Measurements from ENCODE around the gene SIK3.
"Not testable (repeated sequence)": the region's sequence is repeated elsewhere in the genome, so short reads cannot be mapped to it uniquely, and the experiment has no call there.

Gene SIK3
- 15.6 to 126 (median 25.0) reads per million in 17 experiments for total RNA-seq

DNA sequence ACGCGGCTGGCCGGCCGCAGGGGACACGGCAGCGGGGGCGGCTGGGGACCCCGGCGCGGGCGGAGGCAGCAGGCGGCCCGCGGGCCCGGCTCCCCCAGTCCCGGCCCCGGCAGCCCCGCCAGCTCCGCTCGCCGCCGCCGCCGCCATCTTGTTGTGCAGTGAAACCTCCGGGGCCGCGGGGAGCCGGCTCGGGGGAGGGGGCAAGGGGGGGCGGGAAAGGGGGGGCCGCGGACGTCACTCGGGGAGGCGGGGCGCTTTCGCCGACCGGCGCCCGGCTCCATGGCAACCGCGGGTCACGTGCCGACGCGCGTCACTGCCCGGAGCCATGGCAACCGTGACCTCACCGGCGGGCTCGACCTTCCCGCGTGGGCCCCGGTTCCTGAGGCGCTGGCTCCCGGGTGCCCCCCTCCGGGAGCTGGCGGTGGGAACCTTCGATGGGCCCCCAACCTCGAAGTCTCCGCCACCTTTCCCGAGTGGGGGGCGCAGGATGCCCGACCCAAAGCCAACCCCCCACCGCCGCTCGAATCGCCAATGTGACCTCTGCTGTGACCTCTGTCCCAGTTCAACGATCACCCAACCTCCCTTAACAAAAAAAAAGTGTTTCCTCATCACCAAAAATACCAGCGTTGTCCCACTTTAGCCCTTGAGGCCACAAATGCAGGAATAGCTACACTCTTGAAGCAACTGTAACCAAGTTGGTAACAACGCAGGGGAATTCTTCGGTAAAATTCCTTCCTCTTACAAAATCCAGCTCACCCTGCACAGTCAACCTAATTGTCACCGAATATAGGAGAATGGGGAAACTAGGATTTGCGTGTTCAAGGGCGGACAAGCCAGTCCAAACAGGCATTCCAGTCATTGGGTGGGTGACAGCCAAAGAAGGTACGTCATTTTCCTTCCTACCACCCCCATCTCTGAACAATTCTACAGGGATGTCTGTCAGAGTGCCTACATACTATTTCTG lies at the start of gene SIK3:
Gene SIK3, minus strand, starts transcription at position 160 of the 964 bp plus-strand sequence. Its CDS starts 13 bp downstream, at position 147.
- peak; percentile 97 to 99 (median 98) for DNase-seq

DNA sequence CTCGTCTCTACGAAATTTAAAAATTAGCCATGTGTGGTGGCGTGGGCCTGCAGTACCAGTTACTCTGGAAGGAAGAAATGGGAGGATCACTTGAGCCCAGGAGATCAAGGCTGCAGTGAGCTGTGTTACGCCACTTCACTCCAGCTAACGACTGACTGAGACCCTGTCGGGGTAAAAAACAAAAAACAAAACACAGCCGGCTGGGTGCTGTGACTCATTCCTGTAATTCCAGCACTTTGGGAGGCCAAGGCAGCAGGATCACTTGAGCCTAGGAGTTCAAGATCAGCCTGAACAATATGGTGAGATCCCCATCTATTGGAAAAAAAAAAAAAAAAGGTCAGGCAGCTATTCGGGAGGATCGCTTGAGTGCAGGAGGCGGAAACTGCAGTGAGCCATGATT lies 48.3 kb upstream of the SIK3 start:
- DNase-seq, result no peak

DNA sequence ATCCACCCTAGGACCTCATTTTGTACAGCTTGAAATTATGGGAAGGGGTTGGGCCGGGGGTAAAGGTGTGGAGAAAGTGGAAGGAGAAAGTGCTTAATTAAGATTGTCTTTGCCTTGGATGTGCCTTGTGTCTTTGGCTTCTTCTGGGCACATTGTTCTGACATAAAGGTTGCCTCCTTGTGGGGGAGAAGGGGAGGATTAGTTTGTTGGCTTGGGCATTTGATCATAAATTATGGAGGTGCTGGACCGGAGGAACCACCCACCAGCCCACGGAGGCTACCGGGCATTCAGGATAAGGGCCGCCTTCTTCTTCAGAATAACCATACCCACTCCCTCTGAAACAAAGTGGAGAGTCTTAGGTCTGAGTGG lies 47.1 kb upstream of the SIK3 start:
- DNase-seq, result peak; percentile 5 to 46 (median 36)

DNA sequence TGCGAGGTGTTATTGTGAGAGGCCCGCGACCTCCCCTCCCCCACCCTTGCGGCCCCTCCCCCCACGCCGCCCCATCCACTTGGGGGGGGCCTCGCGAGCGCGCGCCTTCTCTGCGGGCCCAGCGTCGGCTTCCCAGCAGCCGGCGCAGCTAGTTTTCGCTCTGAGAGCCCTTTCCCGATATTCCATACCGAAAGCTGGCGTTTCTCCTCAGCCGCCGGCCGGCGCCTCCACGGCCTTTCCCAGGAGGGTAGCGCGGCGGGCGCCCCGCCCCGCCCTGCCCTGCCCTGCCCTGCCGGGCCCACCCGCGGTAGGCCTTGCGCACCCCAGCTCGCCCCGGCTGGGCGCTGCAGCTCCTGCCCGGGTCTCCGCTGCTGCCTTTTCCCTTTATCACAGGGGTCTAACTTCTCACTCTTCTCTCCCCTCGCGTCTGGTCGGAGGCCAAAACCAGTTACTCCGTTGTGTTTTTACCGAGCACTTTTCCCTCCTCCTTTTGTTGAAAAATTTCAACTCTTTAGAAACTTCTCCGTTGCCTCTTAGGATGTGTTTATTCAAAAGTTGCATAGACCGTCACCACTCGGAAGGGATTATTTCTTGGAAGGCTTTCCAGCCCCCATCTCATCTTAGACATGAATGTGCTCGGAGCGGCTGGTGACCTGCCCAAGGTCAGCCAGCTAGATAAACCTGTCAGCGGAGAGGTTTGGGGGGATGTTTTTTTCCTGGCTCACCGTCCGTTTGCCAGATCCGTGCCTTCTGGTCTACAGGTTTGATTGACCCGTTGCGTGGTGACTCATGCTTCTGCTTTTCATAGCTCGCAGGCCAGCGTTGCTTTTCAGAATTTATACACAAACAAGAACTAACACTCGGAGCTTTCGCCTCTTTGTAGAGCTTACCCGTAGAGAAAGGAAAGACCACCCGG lies 46.5 kb upstream of the SIK3 start:
- peak; percentile 78 to 89 (median 84) for DNase-seq

DNA sequence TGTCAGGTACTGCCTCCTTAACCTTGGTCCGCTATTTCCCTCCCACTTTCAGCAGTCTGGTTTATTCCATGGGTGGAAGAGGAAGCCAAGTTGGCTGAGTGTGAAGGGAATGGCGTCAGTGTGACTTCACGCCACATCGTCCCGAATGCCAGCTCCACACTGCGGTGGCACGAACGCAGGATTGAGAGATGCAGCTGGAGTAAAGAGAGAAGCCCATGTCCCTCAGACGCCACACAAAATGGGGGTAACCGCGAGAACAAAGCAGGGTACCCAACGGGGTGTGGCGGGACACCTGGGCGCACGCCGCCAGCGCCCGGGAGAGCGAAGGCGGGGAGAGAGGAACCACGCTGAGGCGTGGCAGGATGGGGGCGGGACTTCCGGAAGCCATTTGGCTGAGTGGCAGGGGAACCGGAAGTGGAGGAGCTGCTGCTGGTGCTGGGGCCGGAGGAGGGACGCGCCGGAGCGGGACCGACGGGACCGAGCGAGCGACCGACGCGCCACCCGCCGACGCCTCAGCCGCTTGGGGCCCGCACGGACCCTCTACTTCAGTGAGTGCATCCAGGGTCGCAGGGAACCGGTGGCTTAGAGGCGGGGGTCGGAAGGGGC lies 45.7 kb upstream of the SIK3 start, which contains the start of gene PAFAH1B2:
Gene PAFAH1B2, plus strand, starts transcription at position 417 of the 606 bp plus-strand sequence. CDS start 8,161 bp downstream, outside the sequence.
- peak; percentile 96 to 98 (median 98) for DNase-seq

DNA sequence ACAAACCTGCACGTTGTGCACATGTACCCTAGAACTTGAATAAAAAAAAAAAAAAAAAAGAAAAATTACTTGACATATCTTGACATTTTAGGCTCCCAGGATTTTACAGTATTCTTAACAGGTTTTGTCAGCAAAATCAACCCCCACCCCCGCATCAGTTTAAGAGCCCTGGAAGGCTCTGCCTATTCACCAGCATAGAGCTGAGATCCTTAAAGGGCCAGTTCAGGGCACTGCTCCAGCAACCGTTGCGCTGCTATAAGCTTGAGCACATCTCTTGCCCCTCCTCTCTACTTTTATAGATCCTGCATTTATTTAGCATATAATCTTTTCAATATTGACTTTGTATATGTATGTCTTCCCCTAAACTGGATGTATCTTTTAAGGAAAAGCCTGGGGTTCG lies 45.2 kb upstream of the SIK3 start:
- DNase-seq, result peak; percentile 27 to 62 (median 58)

DNA sequence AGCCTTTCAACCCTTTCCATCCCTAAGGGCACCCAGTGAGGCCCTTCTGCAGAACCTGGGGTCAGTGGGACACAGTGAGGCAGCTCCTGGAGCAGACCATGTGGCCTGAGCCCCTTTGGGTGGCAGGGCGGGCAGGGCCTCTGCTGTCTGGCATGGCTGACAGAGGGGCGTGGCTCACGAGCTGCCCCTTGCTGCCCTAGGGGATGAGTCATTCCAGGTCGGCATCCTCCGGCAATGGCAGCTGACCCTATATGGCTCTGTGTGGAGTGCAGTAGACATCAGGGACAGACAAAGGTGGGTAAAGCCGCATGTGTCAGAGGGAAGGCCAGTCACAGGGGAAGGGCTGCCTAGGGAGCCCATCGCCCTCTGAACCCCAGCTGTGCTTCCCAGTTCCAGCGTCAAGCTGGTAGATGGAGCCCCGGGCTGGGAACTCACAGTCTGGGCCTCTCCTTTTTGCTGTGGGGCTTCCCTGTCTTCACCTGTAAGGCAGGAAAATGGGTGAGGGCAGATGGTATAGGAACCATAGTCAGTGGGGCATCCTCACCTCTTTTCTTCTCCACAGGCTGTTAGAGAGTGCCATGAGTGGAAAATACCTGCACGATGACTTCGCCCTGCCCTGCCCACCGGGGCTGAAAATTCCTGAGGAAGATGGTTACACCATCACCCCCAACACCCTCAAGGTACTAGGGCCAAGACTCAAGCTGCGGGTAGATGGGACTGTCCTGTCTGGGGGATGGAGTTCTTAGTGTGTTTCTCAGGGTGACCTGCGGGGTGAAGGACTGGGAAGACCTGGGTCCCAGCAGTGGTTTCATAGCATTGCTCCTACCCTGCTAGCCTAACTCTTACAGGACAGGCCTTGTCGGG lies 39.2 kb upstream of the SIK3 start:
- DNase-seq, result not testable (repeated sequence)

DNA sequence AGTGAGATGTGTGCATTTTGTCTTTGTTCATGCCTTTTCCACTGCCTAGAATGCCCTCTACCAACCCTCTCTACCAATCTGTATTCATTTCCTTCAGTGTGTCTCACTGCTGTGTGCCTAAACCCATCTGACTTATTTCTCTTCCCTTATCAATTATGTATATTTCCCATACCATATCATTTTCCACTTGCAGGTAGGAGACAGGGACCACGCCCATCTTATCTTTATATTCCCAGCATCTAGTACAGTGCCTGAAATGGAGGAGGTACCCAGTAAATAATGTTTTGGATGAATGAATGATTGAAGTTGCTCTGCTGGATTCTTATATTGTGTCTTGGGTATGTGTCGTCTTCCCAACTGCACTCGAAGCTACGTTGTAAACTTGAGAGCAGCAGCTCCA lies 36.8 kb upstream of the SIK3 start:
- not testable (repeated sequence) for DNase-seq

DNA sequence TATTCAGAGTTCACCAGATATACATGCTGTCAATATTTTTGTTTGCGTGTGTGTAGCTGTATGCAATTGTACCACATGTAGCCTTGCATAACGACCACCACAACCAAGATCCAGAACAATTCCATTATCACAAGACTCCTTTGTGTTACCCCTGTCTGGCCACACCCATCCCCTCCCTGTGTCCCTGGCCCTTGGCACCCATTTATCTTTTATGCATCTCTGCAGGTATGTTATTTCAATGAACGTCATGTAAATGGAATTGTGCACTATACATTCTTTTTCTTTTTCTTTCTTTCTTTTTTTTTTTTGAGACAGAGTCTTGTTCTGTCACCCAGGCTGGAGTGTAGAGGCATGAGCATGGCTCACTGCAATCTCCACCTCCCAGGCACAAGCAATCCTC lies 36.2 kb upstream of the SIK3 start:
- DNase-seq, result no peak

DNA sequence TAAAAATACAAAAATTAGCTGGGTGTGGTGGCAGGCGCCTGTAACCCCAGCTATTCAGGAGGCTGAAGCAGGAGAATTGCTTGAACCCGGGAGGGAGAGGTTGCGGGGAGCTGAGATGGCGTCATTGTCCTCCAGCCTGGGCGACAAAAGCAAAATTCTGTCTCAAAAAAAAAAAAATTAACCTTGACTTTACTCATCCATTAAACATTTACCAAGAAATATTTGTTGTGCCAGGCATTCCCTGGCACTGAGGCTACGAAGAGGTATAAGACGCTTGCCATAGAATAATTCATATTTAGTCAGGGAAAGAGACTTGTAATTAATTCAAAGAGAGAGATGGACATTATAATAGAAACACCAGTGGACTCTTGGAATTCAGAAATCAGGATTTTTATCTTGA lies 32.7 kb upstream of the SIK3 start:
- no peak for DNase-seq

DNA sequence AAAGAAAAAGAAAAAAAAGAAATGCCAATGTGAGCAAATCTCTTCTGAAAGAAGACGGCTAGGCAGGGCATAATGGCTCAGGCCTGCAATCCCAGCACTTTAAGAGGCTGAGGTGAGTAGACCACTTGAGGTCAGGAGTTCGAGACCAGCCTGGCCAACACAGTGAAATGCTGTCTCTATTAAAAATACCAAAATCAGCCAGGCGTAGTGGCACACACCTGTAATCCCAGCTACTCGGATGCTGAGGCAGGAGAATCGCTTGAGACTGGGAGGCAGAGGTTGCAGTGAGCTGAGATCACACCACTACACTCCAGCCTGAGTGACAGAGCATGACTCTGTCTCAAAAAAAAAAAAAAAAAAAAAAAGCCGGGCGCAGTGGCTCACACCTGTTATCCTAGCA lies 32.2 kb upstream of the SIK3 start:
- not testable (repeated sequence) for DNase-seq

DNA sequence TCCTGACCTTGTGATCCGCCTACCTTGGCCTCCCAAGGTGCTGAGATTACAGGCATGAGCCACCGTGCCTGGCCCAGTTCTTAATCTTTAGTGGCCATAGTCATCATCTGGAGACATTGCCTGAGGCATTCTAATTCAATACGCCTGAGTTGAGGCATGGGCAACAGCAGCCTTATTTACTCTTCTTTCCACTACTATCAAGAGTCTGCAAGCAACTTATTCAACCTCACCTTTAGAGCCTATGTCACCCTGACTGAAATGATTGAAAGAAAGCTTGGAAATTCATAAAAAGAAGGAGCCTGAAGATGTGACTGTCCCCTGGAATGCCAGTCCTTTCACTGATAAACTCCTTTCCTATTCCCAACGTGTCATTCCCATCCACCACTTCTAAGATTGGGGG lies 30.1 kb upstream of the SIK3 start:
- DNase-seq, result no peak

DNA sequence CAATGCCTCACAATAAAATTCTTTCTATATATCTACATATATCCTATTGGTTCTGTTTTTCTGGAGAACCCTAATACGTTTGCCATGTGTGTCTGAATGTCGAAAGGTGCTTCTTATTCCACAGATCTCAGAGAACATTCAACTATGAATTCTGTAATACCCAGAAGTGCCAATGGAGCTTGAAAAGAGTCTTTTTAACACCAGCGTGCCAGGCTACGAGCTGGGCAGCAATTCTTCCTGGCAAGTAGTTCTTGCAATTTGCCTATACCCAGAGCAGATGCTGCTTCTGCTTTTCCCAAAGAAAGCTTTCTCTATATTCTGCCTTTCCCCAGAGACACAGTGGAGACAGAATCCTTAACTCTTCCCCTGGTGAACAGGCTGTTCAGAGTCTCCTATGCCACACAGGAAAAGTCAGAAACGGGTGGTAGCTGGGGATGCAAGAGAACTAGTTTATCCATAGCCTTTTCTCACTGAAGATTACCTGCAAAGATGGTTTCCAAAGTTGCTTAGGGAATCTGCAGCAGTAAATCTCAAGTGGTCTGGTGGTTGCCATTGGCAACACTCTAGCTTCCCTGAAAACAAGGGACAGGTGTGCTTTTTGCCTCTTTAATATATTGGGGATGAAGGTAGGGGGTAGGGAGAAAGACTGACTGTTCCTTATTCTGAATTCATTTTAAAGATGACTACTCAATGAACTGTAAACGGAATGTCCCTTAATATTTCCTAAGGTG lies 29.1 kb upstream of the SIK3 start:
- no peak for DNase-seq

DNA sequence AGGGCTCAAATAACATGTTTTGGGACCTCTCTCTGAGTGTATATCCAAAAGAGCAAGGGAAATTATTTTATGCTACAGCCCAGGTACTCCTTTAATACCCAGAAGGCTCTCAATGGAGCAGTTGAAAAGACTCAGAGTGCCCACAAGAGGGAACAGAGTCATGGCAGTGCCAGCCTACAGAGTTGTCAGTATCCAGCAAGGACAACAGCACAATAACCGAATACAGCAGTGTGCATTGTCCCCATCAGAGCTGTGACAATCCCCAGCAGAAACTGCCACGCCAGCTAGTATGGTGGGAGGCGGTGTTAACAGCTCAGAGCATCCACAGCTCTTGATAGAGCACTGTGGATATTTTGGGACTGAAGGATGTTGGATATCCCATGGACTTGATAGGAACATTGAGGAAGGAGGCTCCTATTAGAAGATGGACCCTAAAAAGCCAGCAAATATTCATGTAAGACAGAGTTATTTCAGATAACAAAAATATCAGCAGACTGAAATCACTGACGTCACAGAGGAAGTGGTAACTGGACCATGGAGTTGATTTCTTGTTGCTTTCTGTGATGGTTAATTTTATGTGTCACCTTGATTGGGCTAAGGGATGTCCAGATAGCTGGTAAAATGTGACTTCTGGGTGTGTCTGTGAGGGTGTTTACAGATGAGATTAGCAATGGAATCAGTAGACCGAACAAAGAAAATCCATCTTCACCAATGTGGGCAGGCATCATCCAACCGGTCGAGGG lies 28.2 kb upstream of the SIK3 start:
- no peak for DNase-seq

DNA sequence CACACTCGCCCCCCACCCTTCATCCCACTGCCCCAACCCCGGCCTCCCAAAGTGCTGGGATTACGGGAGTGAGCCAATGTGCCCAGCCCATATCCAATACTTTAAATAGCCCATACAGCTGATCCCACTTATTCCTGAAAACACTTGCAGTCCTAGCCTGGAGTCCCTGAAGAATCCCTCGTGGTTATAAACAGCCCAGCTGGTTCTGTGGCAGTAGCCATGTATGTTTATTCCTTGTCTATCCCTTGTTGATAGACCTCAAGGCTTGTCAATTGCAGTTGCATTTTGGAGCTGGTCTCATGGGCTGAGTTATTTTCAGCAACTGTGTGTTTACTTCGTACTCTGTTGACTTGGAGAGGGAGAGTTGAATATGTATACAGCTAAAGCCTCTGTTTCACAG lies 24.3 kb upstream of the SIK3 start:
- DNase-seq, result no peak

DNA sequence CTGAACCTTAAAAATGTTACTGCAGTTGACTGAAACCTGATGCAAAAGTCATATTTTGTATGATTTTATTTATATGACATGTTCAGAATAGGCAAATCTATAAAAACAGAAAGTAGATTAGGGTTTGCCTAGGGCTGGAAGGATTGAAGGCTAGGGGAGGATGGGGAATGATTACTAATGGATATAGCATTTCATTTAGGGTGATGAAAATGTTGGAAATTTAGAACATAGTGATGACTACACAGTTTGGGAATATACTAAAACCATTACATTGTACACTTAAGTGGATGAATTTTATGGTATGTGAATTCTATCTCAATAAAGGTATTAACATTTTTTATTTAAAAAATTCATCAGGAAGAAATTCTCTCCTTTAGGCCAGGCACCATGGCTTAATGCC lies 22.9 kb upstream of the SIK3 start:
- no peak for DNase-seq

DNA sequence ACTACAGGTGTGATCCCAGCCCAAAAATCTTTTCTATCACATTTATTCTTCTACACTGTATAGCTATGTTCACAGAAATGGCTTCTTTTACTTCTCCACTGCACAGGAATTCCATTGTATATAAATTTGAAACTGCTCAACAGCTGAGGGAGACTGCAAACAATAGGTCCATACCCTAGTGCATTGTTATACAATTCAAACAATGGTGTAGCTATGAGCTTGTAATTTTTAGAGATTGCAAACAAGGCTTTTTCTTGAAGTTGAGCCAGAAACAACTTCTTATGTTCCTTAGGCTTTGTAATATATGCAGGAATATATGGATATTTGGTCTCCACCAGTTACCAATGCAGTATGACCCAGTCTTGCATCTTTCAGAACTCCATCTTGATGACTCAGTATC lies 19.5 kb upstream of the SIK3 start:
- DNase-seq, result no peak

DNA sequence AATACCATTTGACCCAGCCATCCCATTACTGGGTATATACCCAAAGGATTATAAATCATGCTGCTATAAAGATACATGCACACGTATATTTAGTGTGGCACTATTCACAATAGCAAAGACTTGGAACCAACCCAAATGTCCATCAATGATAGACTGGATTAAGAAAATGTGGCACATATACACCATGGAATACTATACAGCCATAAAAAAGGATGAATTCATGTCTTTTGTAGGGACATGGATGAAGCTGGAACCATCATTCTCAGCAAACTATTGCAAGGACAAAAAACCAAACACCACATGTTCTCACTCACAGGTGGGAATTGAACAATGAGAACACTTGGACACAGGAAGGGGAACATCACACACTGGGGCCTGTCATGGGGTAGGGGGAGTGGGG lies 14.7 kb upstream of the SIK3 start:
- not testable (repeated sequence) for DNase-seq

DNA sequence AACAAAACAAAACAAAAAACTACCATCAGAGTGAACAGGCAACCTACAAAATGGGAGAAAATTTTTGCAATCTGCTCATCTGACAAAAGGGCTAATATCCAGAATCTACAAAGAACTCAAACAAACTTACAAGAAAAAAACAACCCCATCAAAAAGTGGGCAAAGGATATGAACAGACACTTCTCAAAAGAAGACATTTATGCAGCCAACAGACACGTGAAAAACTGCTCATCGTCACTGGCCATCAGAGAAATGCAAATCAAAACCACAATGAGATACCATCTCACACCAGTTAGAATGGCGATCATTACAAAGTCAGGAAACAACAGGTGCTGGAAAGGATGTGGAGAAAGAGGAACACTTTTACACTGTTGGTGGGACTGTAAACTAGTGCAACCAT lies 14.3 kb upstream of the SIK3 start:
- not testable (repeated sequence) for DNase-seq

DNA sequence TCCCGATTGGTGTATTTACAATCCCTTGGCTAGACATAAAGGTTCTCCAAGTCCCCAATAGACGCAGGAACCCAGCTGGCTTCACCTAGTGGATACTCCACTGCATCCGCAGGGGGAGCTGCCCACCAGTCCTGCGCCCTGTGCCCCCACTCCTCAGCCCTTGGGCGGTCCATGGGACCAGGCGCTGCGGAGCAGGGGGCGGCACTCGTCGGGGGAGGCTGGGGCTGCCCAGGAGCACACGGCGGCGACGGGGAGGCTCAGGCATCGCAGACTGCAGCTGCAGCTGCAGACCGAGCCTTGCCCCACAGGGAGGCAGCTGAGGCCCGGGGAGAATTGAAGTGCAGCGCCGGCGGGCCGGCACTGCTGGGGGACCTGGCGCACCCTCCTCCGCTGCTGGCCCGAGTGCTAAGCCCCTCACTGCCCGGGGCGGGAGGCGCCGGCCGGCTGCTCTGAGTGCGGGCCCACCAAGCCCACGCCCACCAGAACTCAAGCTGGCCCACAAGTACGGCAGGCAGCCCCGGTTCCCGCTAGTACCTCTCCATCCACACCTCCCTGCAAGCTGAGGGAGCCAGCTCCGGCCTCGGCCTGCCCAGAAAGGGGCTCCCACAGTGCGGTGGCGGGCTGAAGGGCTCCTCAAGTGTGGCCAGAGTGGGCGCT lies 12.2 kb upstream of the SIK3 start:
- DNase-seq, result no peak
